ENCODE results near the gene NPL. TPM values are rescaled to one million over a fixed set of nuclear protein-coding genes. Genes with fewer than 3 reads are reported as not detected.
A peak's percentile ranks its signal among the peaks of the same experiment; 100 is the strongest.

Gene NPL
- total and polyA plus RNA-seq, 10 donors = 21.9 to 88.2 (median 65.0) TPM

- Histone ChIP-seq H3K27me3 (replicated peaks in 1 of 7) (no peaks in the 10 kb centered on the region), H3K4me3 (no peak overlapping the region), H3K27ac (peak overlapping the region in 1 of 8 donors; percentile 12), H3K9me3 (no peaks in the 10 kb centered on the region), H3K4me1 (no peaks in the 10 kb centered on the region), H3K36me3 (peaks cover 0 to 100% (median 29%) of the 10 kb centered on the region in 6 donors)
- DNase-seq = no peak
- TF ChIP-seq POLR2A (IDR thresholded peaks at IDR 0.05) (no peak), POLR2AphosphoS5 (IDR thresholded peaks at IDR 0.05) (no peak)
- TF ChIP-seq, protein P1, sequence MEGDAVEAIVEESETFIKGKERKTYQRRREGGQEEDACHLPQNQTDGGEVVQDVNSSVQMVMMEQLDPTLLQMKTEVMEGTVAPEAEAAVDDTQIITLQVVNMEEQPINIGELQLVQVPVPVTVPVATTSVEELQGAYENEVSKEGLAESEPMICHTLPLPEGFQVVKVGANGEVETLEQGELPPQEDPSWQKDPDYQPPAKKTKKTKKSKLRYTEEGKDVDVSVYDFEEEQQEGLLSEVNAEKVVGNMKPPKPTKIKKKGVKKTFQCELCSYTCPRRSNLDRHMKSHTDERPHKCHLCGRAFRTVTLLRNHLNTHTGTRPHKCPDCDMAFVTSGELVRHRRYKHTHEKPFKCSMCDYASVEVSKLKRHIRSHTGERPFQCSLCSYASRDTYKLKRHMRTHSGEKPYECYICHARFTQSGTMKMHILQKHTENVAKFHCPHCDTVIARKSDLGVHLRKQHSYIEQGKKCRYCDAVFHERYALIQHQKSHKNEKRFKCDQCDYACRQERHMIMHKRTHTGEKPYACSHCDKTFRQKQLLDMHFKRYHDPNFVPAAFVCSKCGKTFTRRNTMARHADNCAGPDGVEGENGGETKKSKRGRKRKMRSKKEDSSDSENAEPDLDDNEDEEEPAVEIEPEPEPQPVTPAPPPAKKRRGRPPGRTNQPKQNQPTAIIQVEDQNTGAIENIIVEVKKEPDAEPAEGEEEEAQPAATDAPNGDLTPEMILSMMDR (IDR thresholded peaks at IDR 0.05 in 8 of 11, conservative IDR thresholded peaks at IDR 0.05 in 3 of 11) = no peak
- WGBS, 5 donors = 70 to 85% (median 81%) methylated on average over 3 of the region's 3 CpGs
- intact Hi-C loops (cut with DNase I; ENCODE audit: low total_unique reads) = no loop called here
Observed at GRCh38 chr1:182809414-182809957, 19.9 kb downstream of the NPL start.

DNA sequence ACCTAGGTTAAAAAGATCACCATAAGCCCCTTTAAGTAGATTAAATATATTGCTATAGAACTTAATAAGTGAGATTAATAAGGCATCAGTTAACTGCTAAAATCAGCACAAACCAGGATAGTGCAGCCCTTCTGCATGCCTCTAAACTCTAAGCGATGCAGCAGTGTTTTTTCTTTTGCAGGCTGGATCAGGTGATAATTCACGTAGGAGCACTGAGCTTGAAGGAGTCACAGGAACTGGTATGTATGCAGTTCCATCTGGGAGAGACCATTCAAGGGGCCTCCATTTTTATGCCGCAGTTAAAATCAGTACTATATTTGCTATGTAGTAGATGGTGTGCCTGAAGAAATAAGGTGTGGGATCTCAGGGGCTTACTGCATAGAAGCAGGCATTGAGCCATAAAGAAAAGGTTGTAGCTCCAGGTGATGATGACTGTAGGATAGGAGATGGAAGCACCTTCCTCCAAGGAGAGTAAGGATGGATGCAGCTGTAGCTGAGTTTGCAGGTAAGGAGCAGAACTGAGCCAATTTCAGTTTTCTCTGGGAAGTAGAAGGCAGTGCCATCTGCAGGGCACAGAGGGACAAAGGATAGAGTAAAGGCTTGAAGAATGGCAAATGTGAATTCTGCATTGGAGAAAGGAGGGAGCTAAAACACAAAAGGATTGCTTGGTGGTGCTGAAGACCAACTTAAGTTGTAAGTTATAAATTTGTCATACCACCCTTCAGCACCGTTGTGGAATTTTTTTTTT is 22.6 kb downstream of the NPL start:
- WGBS, 5 donors = 84 to 95% (median 93%) methylated on average over 4 of the region's 4 CpGs
- intact Hi-C loops (cut with DNase I; ENCODE audit: low total_unique reads) = no loop called here
- TF ChIP-seq POLR2AphosphoS5 (IDR thresholded peaks at IDR 0.05) (peak in 1 of 3 donors; percentile 8), POLR2A (IDR thresholded peaks at IDR 0.05) (no peak)
- DNase-seq = no peak
- Histone ChIP-seq H3K4me1 (no peaks in the 10 kb centered on the region), H3K4me3 (no peak overlapping the region), H3K27ac (no peak overlapping the region), H3K27me3 (replicated peaks in 1 of 7) (no peaks in the 10 kb centered on the region), H3K9me3 (no peaks in the 10 kb centered on the region), H3K36me3 (peaks cover 0 to 100% (median 37%) of the 10 kb centered on the region in 6 donors)

- H3K36me3 ChIP-seq = peaks cover 0 to 100% (median 54%) of the 10 kb centered on the region in 6 donors
Observed at GRCh38 chr1:182816863-182817262, 27.3 kb downstream of the NPL start.

DNA sequence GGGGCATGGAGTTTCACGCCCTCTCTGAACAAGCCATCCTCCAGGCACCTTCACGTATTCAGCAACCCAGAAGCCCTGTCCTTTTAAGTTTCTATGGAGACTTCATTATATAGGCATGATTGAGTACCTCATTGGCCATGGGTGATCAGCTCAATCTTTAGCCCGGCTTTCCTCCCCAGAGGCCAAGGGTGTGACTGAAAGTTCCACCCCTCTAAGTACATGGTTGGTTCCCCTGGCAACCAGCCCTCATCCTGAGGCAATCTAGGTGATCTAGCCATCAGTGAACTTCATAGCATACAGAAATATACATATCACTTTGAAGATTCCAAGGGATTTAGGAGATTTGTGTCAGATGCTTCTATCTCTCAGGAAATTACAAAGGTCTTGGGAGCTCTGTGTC is 28.2 kb downstream of the NPL start:
- H3K36me3 ChIP-seq = peaks cover 0 to 100% (median 55%) of the 10 kb centered on the region in 6 donors
- H3K4me1 ChIP-seq = no peaks in the 10 kb centered on the region
- TF ChIP-seq, protein P1 (IDR thresholded peaks at IDR 0.05 in 8 of 11, conservative IDR thresholded peaks at IDR 0.05 in 3 of 11) = no peak
- TF ChIP-seq POLR2AphosphoS5 (IDR thresholded peaks at IDR 0.05) (no peak), POLR2A (IDR thresholded peaks at IDR 0.05) (no peak)
- H3K9me3 ChIP-seq = no peaks in the 10 kb centered on the region
- H3K27me3 ChIP-seq (replicated peaks in 1 of 7) = no peaks in the 10 kb centered on the region
- H3K27ac ChIP-seq = no peak overlapping the region
- H3K4me3 ChIP-seq = no peak overlapping the region
- no peak for DNase-seq
- 81 to 91% (median 85%) methylated on average over 3 of the region's 3 CpGs for WGBS, 5 donors
- intact Hi-C loops (cut with DNase I; ENCODE audit: low total_unique reads) = no loop called here

More at GRCh38 chr1:182816863-182817262, 27.3 kb downstream of the NPL start:
- H3K27ac ChIP-seq = no peak overlapping the region
- no peaks in the 10 kb centered on the region for H3K9me3 ChIP-seq
- DNase-seq = no peak
- H3K4me1 ChIP-seq = no peaks in the 10 kb centered on the region
- WGBS, 5 donors = 93 to 100% (median 96%) methylated on average over 2 of the region's 2 CpGs
- no peak overlapping the region for H3K4me3 ChIP-seq
- intact Hi-C loops (cut with DNase I; ENCODE audit: low total_unique reads) = no loop called here
- H3K27me3 ChIP-seq (replicated peaks in 1 of 7) = no peaks in the 10 kb centered on the region
- TF ChIP-seq, protein P1 (IDR thresholded peaks at IDR 0.05 in 8 of 11, conservative IDR thresholded peaks at IDR 0.05 in 3 of 11) = no peak
- TF ChIP-seq POLR2AphosphoS5 (IDR thresholded peaks at IDR 0.05) (no peak), POLR2A (IDR thresholded peaks at IDR 0.05) (no peak)

Data from spleen (tissue), 11 donors.